K562 (cell line): Measurements from ENCODE around the gene COX6B1. TPM values are rescaled to one million over a fixed set of nuclear protein-coding genes. Genes with fewer than 3 reads are reported as not detected.
A peak's percentile ranks its signal among the peaks of the same experiment; 100 is the strongest.

Experiments
- ATAC-seq: fragments of 200-7000 bp; cut with Tn5 transposase; 3 replicates; pipeline ENCODE4 v1.9.1; 2020; ENCODE audit warnings: moderate library complexity
- BruUV-seq: library from RNA; stranded (reverse); fragments of 400-500 nt; replicated peaks from 2 replicates; lab custom pipeline; 2021; lab: Mats Ljungman, UMichigan
- CTCF ChIA-PET: fragments of 300-600 bp; formaldehyde crosslinking; extraction: SDS; loops from one replicate; lab custom pipeline; 2021; ENCODE audit warnings: low intra/inter-chr PET ratio; lab: Yijun Ruan, JAX
- POLR2A ChIA-PET: fragments of 300-600, 350-650 bp; sonication (Branson Sonifier 250); formaldehyde crosslinking; extraction: SDS; loops from one replicate; lab custom pipeline; 2021; ENCODE audit warnings: antibody characterized with exemption, inconsistent platforms; lab: Yijun Ruan, JAX
- DNase-seq, 4 experiments: peaks; one replicate each; pipeline versions ENCODE4 v3.0.0 to v3.0.0-alpha.2; 2011 to 2018; ENCODE audit warnings: low spot score in 3 of 4, mixed read lengths in 3 of 4; ENCODE audit errors: extremely low read depth in 1 of 4
- FAIRE-seq: peaks from 2 replicates; lab custom pipeline; 2011; peaks lifted over from hg19 to GRCh38; lab: Jason Lieb, UNC
- H2AFZ ChIP-seq: 2 replicates; pipeline ENCODE4 v1.6.0; 2011; ENCODE audit warnings: low read depth, low read length, control low read depth, inconsistent platforms
- H3K27ac ChIP-seq: fragments of 200-600 bp; 3 replicates; pipeline ENCODE4 v1.8.0; 2011; ENCODE audit warnings: low read depth, mild to moderate bottlenecking, control low read depth, inconsistent platforms, low read length, moderate library complexity, mixed read lengths; ENCODE audit errors: extremely low read depth
- H3K27me3 ChIP-seq, 2 experiments: fragments of 300-600 bp in 1 of 2; 2 replicates in 1 of 2; 3 replicates in 1 of 2; pipeline versions ENCODE4 v1.6.0 to v1.8.0; 2011; ENCODE audit warnings: inconsistent platforms in 2 of 2, low read length in 2 of 2, mild to moderate bottlenecking in 1 of 2, mixed read lengths in 1 of 2, moderate library complexity in 1 of 2; ENCODE audit not compliant: control insufficient read depth in 2 of 2, insufficient read depth in 2 of 2
- H3K36me3 ChIP-seq: fragments of 300-600 bp; 3 replicates; pipeline ENCODE4 v1.8.0; 2011; ENCODE audit warnings: mild to moderate bottlenecking, low read length, inconsistent platforms; ENCODE audit not compliant: control insufficient read depth, insufficient read depth
- H3K4me1 ChIP-seq, 2 experiments: fragments of 200-600 bp in 1 of 2; replicated peaks in 1 of 2; 2 replicates in 1 of 2; 3 replicates in 1 of 2; pipeline versions ENCODE4 v1.5.1 to v1.8.0; 2011; ENCODE audit warnings: inconsistent platforms in 2 of 2, low read length in 2 of 2, mild to moderate bottlenecking in 1 of 2, mixed read lengths in 1 of 2, moderate library complexity in 1 of 2; ENCODE audit not compliant: control insufficient read depth in 2 of 2, insufficient read depth in 2 of 2
- H3K4me2 ChIP-seq: 2 replicates; pipeline ENCODE4 v1.6.1; 2011; ENCODE audit warnings: low read length, control low read depth, inconsistent platforms, mixed read lengths; ENCODE audit not compliant: insufficient read depth
- H3K4me3 ChIP-seq: fragments of 200-600 bp; sonication (generic), shearing (Covaris generic); 2 replicates; pipeline ENCODE4 v1.5.1; 2016; ENCODE audit warnings: control low read depth, inconsistent platforms
- H3K79me2 ChIP-seq: fragments of 200-600 bp; 3 replicates; pipeline ENCODE4 v1.8.0; 2011; ENCODE audit warnings: low read length, inconsistent platforms; ENCODE audit not compliant: control insufficient read depth, insufficient read depth
- H3K9ac ChIP-seq, 2 experiments: 2 replicates each; pipeline versions ENCODE4 v1.6.0 to v1.6.1; 2011; ENCODE audit warnings: low read depth in 2 of 2, low read length in 2 of 2, control low read depth in 1 of 2, inconsistent platforms in 1 of 2, mild to moderate bottlenecking in 1 of 2, mixed read lengths in 1 of 2; ENCODE audit not compliant: insufficient read depth in 1 of 2
- H3K9me1 ChIP-seq: one replicate; pipeline ENCODE4 v1.6.0; 2011; ENCODE audit warnings: inconsistent platforms, mild to moderate bottlenecking, low read length, moderate library complexity; ENCODE audit not compliant: control insufficient read depth, insufficient read depth
- H3K9me3 ChIP-seq: replicated peaks from 2 replicates; pipeline ENCODE4 v1.5.1; 2011; ENCODE audit warnings: low read depth, low read length, inconsistent platforms; ENCODE audit not compliant: control insufficient read depth, insufficient read depth
- H4K20me1 ChIP-seq: replicated peaks from 2 replicates; pipeline ENCODE4 v1.6.1; 2011; ENCODE audit warnings: low read length, inconsistent platforms, mixed read lengths; ENCODE audit not compliant: control insufficient read depth, insufficient read depth
- BMI1 ChIP-seq: fragments of 150-350 bp; IDR thresholded peaks from 2 replicates; pipeline ENCODE4 v1.6.1; 2014; ENCODE audit warnings: low read length
- ETS1 ChIP-seq: conservative IDR thresholded peaks from 2 replicates; pipeline ENCODE4 v1.6.1; 2011; ENCODE audit warnings: low read depth, mild to moderate bottlenecking, low read length; ENCODE audit not compliant: control insufficient read depth
- FOXJ2 ChIP-seq: fragments of 200-800 bp; sonication (Bioruptor generic); IDR thresholded peaks from 2 replicates; pipeline ENCODE4 v1.6.1; 2016; ENCODE audit warnings: missing genetic modification characterization, missing compliant biosample characterization
- FOXP1 ChIP-seq: sonication (generic); formaldehyde crosslinking; IDR thresholded peaks from 2 replicates; pipeline ENCODE4 v1.8.0; 2022; ENCODE audit warnings: mild to moderate bottlenecking, missing genetic modification reagents
- KLF13 ChIP-seq: fragments of 450-650 bp; IDR thresholded peaks from 2 replicates; pipeline ENCODE4 v1.6.1; 2016; ENCODE audit warnings: missing genetic modification characterization, low read depth, mild to moderate bottlenecking, missing compliant biosample characterization, moderate library complexity, borderline replicate concordance
- MYC ChIP-seq, 2 experiments: fragments of 250-450 bp in 1 of 2; sonication (Bioruptor Pico) in 1 of 2; IDR thresholded peaks; 2 replicates each; pipeline versions ENCODE4 v1.5.1 to v1.6.1; 2012 to 2021; ENCODE audit warnings: low read depth in 2 of 2, borderline replicate concordance in 1 of 2, improper control_type of control experiment in 1 of 2, low read length in 1 of 2, mild to moderate bottlenecking in 1 of 2, moderate library complexity in 1 of 2
- NFXL1 ChIP-seq: fragments of 450-650 bp; formaldehyde crosslinking; IDR thresholded peaks from 2 replicates; pipeline ENCODE4 v1.4.0; 2021; ENCODE audit warnings: mild to moderate bottlenecking
- NKRF ChIP-seq: fragments of 450-650 bp; IDR thresholded peaks from 2 replicates; pipeline ENCODE4 v1.6.1; 2016; ENCODE audit warnings: borderline replicate concordance
- STAG1 ChIP-seq: sonication (generic); formaldehyde crosslinking; IDR thresholded peaks from 2 replicates; pipeline ENCODE4 v1.5.0; 2020; ENCODE audit warnings: missing genetic modification reagents, borderline replicate concordance
- ZNF280B ChIP-seq: fragments of 250-450 bp; sonication (Bioruptor Pico); IDR thresholded peaks from 2 replicates; pipeline ENCODE4 v1.5.1; 2021; ENCODE audit warnings: mild to moderate bottlenecking
- ZNF77 ChIP-seq: fragments of 250-450 bp; sonication (Bioruptor Pico); IDR thresholded peaks from 2 replicates; pipeline ENCODE4 v1.5.0; 2020
- ZNF785 ChIP-seq: fragments of 250-450 bp; sonication (Bioruptor Pico); IDR thresholded peaks from 2 replicates; pipeline ENCODE4 v1.4.0; 2020; ENCODE audit warnings: mild to moderate bottlenecking
- WGBS: fragments of 100-300 bp; shearing (Covaris generic); methylation state at CpG from one replicate; pipeline ENCODE4 v1.1.6; 2016; ENCODE audit warnings: low coverage, mixed read lengths; ENCODE audit not compliant: insufficient coverage; ENCODE audit errors: missing lambda C conversion rate; 5-methylcytosine and 5-hydroxymethylcytosine counted together
- in situ Hi-C: fragments of 300-500 bp; cut with MboI; formaldehyde crosslinking; loops from 4 replicates; pipeline ENCODE4 v1.15.0; 2018; ENCODE audit warnings: inconsistent platforms, mixed read lengths
- intact Hi-C: fragments of 100-400 bp; cut with micrococcal nuclease; formaldehyde crosslinking; loops from 2 replicates; pipeline ENCODE4 v1.14.2; 2022
- polyA plus RNA-seq, 8 experiments: library from polyadenylated mRNA; depleted of rRNA in 4 of 8; stranded (reverse) in 5 of 8; unstranded in 3 of 8; fragments of >200 nt; fragmentation: Nextera tagmentation in 2 of 8; fragmentation: Illumina TruSeq in 1 of 8; extraction: Ambion mirVana in 2 of 8; extraction: Trizol in 1 of 8; gene quantifications; 2 replicates each; pipeline versions ENCODE4 v1.2.1 to v1.2.3, GENCODE V29; 2011 to 2014; ENCODE audit warnings: inconsistent platforms in 1 of 8, missing spikeins in 1 of 8
- total RNA-seq, 7 experiments: library from RNA; depleted of rRNA in 6 of 7; stranded (reverse); fragments of >200 nt in 6 of 7; fragmentation: Illumina TruSeq in 2 of 7; extraction: Trizol in 2 of 7; gene quantifications; 2 replicates each; pipeline versions ENCODE4 v1.2.1 to v1.2.3, GENCODE V29; 2011 to 2021; ENCODE audit warnings: low replicate concordance in 1 of 7
- TF ChIP-seq, protein P1 (sequence below), 2 experiments: fragments of 450-650 bp; conservative IDR thresholded peaks; 2 replicates each; pipeline ENCODE4 v1.6.1; 2017; ENCODE audit warnings: mild to moderate bottlenecking in 2 of 2, moderate library complexity in 2 of 2

Gene COX6B1
- total and polyA plus RNA-seq, 9 of the 15 experiments (the other 6 are each of a cell fraction or from before 2014, with no cell fraction given): 777 to 2,393 (median 1,219) TPM

DNA sequence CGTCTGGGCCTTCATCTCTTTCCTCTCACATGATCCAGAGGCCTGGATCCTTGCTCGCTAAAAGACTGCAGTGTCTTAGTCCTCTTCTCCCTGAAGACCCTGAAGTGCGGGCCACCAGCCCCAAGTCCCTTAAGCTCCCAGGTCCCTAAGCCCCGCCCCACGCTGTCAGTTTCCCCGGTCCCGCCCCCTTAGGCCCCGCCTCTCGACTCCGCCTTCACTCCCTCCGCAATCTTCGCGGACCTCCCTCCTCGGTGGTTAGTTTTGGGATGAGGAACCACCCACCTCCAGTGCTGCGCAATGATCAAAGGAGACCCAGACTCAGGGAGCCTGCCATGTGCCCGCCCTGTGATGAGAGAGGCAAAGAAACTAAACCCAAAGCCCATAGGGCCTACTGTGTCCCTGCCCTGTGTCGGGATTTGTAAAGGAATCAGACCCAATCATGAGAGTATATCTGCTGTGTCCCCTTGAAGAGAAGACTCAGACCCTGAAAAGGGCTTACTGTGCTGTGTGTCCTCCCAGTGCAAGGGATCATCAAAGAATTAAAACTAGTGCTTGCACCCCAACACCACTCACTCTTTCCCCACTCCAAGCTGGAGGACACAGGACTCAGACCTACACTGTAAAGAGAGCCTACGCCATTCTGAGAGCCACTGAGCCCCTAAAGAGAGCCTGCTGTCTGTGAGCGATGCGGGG lies 3.0 kb upstream of the COX6B1 start:
- peaks cover 10% of the 10 kb centered on the region; the same call in 1 of the 3 replicates for H3K36me3 ChIP-seq
- peaks cover 34 to 60% of the 10 kb centered on the region in 2 experiments for H3K4me1 ChIP-seq
- H3K9me1 ChIP-seq: no peaks in the 10 kb centered on the region
- POLR2A ChIA-PET: interaction anchor here (0.8 to 3.6 kb wide), 4 partner anchors 12 to 97 kb away, joined by 3 to 14 read pairs (median 6); no protein-coding TSS in a partner anchor
- peak overlapping the region; percentile 55 to 89 for H3K9ac ChIP-seq
- H3K9me3 ChIP-seq: no peaks in the 10 kb centered on the region
- no peaks in the 10 kb centered on the region for H3K27me3 ChIP-seq
- 0 out of 2 replicates have a peak, but pooled peaks cover 4% of the 10 kb centered on the region for H4K20me1 ChIP-seq
- peak overlapping the region; percentile 59 for H3K27ac ChIP-seq
- 19% methylated on average over 14 of the region's 20 CpGs for WGBS
- ATAC-seq: peak; percentile 48
- intact Hi-C loops (loop anchor here (5.0 to 10.0 kb wide), 2 partner anchors 88 to 100 kb away; partner anchors contain the start of genes IGFLR1, LIN37, PSENEN and U2AF1L4), in situ Hi-C loops (no loop called here)
- peak; percentile 77 for FAIRE-seq
- peak overlapping the region; percentile 44 for H3K4me3 ChIP-seq
- peak overlapping the region; percentile 92 for H2AFZ ChIP-seq
- peaks cover 21% of the 10 kb centered on the region for H3K79me2 ChIP-seq
- H3K4me2 ChIP-seq: peak overlapping the region; percentile 85
- DNase-seq: peak; percentile 84 to 91 (median 85)
- no TSS peak for BruUV-seq
- CTCF ChIA-PET: no interaction called here
- TF ChIP-seq STAG1 (CRISPR knock-in tag) (no peak), ZNF77 (CRISPR knock-in tag) (no peak), FOXJ2 (tag) (no peak), ZNF280B (CRISPR knock-in tag) (no peak), KLF13 (peak; percentile 81; the same call in 1 of the 2 replicates), FOXP1 (CRISPR knock-in tag) (no peak), NKRF (0 out of 2 replicates have a peak, but pooled peaks have one; percentile 63), BMI1 (no peak), ETS1 (0 out of 2 replicates have a peak, but pooled peaks have one; percentile 8), MYC (IDR thresholded peaks at IDR 0.05; ENCODE audit: low read depth, low read length) (peak; percentile 67; the same call in 1 of the 2 replicates), MYC (CRISPR knock-in tag; IDR thresholded peaks at IDR 0.05; ENCODE audit: borderline replicate concordance, low read depth) (no peak), ZNF785 (no peak), NFXL1 (CRISPR knock-in tag) (no peak)
- TF ChIP-seq, protein P1, sequence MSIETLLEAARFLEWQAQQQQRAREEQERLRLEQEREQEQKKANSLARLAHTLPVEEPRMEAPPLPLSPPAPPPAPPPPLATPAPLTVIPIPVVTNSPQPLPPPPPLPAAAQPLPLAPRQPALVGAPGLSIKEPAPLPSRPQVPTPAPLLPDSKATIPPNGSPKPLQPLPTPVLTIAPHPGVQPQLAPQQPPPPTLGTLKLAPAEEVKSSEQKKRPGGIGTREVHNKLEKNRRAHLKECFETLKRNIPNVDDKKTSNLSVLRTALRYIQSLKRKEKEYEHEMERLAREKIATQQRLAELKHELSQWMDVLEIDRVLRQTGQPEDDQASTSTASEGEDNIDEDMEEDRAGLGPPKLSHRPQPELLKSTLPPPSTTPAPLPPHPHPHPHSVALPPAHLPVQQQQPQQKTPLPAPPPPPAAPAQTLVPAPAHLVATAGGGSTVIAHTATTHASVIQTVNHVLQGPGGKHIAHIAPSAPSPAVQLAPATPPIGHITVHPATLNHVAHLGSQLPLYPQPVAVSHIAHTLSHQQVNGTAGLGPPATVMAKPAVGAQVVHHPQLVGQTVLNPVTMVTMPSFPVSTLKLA (conservative IDR thresholded peaks at IDR 0.05): peak in 1 of 2 experiments; percentile 42; a peak in 1 of 4 replicates
